ENCODE measurements around the gene SMIM24. TPM values are rescaled to one million over a fixed set of nuclear protein-coding genes. Genes with fewer than 3 reads are reported as not detected.

Gene SMIM24
- total and polyA plus RNA-seq, 2 donors (not counting 1 experiment from before 2014, with no cell fraction given), result not detected

GRCh38 chr19:3457528-3458228 is 22.6 kb downstream of the SMIM24 start:
- 46% methylated on average over 16 of the region's 22 CpGs for WGBS (ENCODE audit: insufficient coverage)
- TF ChIP-seq CTCF (IDR thresholded peaks at IDR 0.05) (no peak), EZH2 (IDR thresholded peaks at IDR 0.05; ENCODE audit: borderline replicate concordance, insufficient read depth, low read depth, low read length, poor library complexity, severe bottlenecking) (no peak)
- Mint-ChIP-seq H3K27me3 (no peaks in the 10 kb centered on the region), H3K4me3 (no peak overlapping the region), H3K27ac (no peak overlapping the region), H3K9me3 (ENCODE audit: insufficient read depth) (no peaks in the 10 kb centered on the region), H3K4me1 (no peaks in the 10 kb centered on the region)
- no peak overlapping the region for H3K4me3 ChIP-seq (ENCODE audit: control extremely low read depth in 1 of 5, extremely low read depth in 1 of 5, insufficient read depth in 1 of 5, low read depth in 2 of 5, low read length in 4 of 5)
- H3K27ac ChIP-seq (ENCODE audit: low read length in 2 of 2), result no peak overlapping the region
- no peak overlapping the region for H3K9ac ChIP-seq (ENCODE audit: low read length)
- intact Hi-C loops (cut with micrococcal nuclease), result no loop called here
- peaks cover 0 to 12% of the 10 kb centered on the region in 2 experiments for H3K36me3 ChIP-seq (replicated peaks in 1 of 2; ENCODE audit: control extremely low read depth in 1 of 2, control insufficient read depth in 1 of 2, extremely low read depth in 1 of 2, insufficient read depth in 2 of 2, low read length in 1 of 2)
- H3K79me2 ChIP-seq (ENCODE audit: control insufficient read depth, insufficient read depth, low read length), result no peaks in the 10 kb centered on the region
- H3K9me3 ChIP-seq (ENCODE audit: control extremely low read depth in 1 of 3, control insufficient read depth in 2 of 3, insufficient read depth in 1 of 3, low read length in 2 of 3), result no peaks in the 10 kb centered on the region
- CTCF ChIA-PET, result no interaction called here
- no peaks in the 10 kb centered on the region for H3K27me3 ChIP-seq (replicated peaks in 1 of 4; ENCODE audit: control extremely low read depth in 1 of 4, control insufficient read depth in 3 of 4, insufficient read depth in 4 of 4, low read length in 3 of 4)
- H4K20me1 ChIP-seq (ENCODE audit: control insufficient read depth, insufficient read depth, low read length, poor library complexity, severe bottlenecking), result no peaks in the 10 kb centered on the region
- H3K4me2 ChIP-seq (replicated peaks; ENCODE audit: low read depth, low read length, poor library complexity, severe bottlenecking), result no peak overlapping the region
- ATAC-seq (ENCODE audit: low read depth), result no peak
- no peak for DNase-seq
- H2AFZ ChIP-seq (ENCODE audit: insufficient read depth, low read depth, low read length, poor library complexity, severe bottlenecking), result no peak overlapping the region
- POLR2A ChIA-PET, result no interaction called here
- no peaks in the 10 kb centered on the region for H3K4me1 ChIP-seq (ENCODE audit: control insufficient read depth in 2 of 2, insufficient read depth in 2 of 2, low read length in 2 of 2)

GRCh38 chr19:3456925-3457527 is 23.3 kb downstream of the SMIM24 start:
- Histone ChIP-seq H3K9ac (ENCODE audit: low read length) (no peak overlapping the region), H3K4me2 (replicated peaks; ENCODE audit: low read depth, low read length, poor library complexity, severe bottlenecking) (no peak overlapping the region), H4K20me1 (ENCODE audit: control insufficient read depth, insufficient read depth, low read length, poor library complexity, severe bottlenecking) (no peaks in the 10 kb centered on the region), H3K79me2 (ENCODE audit: control insufficient read depth, insufficient read depth, low read length) (no peaks in the 10 kb centered on the region), H2AFZ (ENCODE audit: insufficient read depth, low read depth, low read length, poor library complexity, severe bottlenecking) (no peak overlapping the region), H3K36me3 (replicated peaks in 1 of 2; ENCODE audit: control extremely low read depth in 1 of 2, control insufficient read depth in 1 of 2, extremely low read depth in 1 of 2, insufficient read depth in 2 of 2, low read length in 1 of 2) (peaks cover 0 to 16% of the 10 kb centered on the region in 2 experiments), H3K9me3 (ENCODE audit: control extremely low read depth in 1 of 3, control insufficient read depth in 2 of 3, insufficient read depth in 1 of 3, low read length in 2 of 3) (no peaks in the 10 kb centered on the region), H3K4me3 (ENCODE audit: control extremely low read depth in 1 of 5, extremely low read depth in 1 of 5, insufficient read depth in 1 of 5, low read depth in 2 of 5, low read length in 4 of 5) (no peak overlapping the region), H3K4me1 (ENCODE audit: control insufficient read depth in 2 of 2, insufficient read depth in 2 of 2, low read length in 2 of 2) (no peaks in the 10 kb centered on the region), H3K27me3 (replicated peaks in 1 of 4; ENCODE audit: control extremely low read depth in 1 of 4, control insufficient read depth in 3 of 4, insufficient read depth in 4 of 4, low read length in 3 of 4) (no peaks in the 10 kb centered on the region), H3K27ac (ENCODE audit: low read length in 2 of 2) (no peak overlapping the region)
- TF ChIP-seq EZH2 (IDR thresholded peaks at IDR 0.05; ENCODE audit: borderline replicate concordance, insufficient read depth, low read depth, low read length, poor library complexity, severe bottlenecking) (no peak), CTCF (IDR thresholded peaks at IDR 0.05) (no peak)
- intact Hi-C loops (cut with micrococcal nuclease), result no loop called here
- no peak overlapping the region for H3K27ac Mint-ChIP-seq
- POLR2A ChIA-PET, result no interaction called here
- ATAC-seq (ENCODE audit: low read depth) (no peak), DNase-seq (no peak)
- no peaks in the 10 kb centered on the region for H3K4me1 Mint-ChIP-seq
- WGBS (ENCODE audit: insufficient coverage), result 88% methylated on average over 14 of the region's 18 CpGs
- CTCF ChIA-PET, result interaction anchor here (1.0 kb wide), 1 partner anchor 28 kb away, joined by 3 read pairs; no protein-coding TSS in a partner anchor
- H3K9me3 Mint-ChIP-seq (ENCODE audit: insufficient read depth), result no peaks in the 10 kb centered on the region
- H3K4me3 Mint-ChIP-seq, result no peak overlapping the region
- H3K27me3 Mint-ChIP-seq, result no peaks in the 10 kb centered on the region

Data from B cell (primary cell).